DND-41 (cell line): Measurements from ENCODE around the gene LINGO3.

ENCODE experiments used
- CTCF ChIP-seq: IDR thresholded peaks from 2 replicates; pipeline ENCODE4 v1.5.1; 2012; ENCODE audit warnings: borderline replicate concordance, low read length, moderate library complexity, mild to moderate bottlenecking; ENCODE audit not compliant: poor library complexity, severe bottlenecking; ENCODE audit errors: extremely low read depth
- EZH2 ChIP-seq: IDR thresholded peaks from 3 replicates; pipeline ENCODE4 v1.6.1; 2012; ENCODE audit warnings: borderline replicate concordance, low read depth, mild to moderate bottlenecking, moderate library complexity, low read length, inconsistent platforms; ENCODE audit not compliant: severe bottlenecking

DNA sequence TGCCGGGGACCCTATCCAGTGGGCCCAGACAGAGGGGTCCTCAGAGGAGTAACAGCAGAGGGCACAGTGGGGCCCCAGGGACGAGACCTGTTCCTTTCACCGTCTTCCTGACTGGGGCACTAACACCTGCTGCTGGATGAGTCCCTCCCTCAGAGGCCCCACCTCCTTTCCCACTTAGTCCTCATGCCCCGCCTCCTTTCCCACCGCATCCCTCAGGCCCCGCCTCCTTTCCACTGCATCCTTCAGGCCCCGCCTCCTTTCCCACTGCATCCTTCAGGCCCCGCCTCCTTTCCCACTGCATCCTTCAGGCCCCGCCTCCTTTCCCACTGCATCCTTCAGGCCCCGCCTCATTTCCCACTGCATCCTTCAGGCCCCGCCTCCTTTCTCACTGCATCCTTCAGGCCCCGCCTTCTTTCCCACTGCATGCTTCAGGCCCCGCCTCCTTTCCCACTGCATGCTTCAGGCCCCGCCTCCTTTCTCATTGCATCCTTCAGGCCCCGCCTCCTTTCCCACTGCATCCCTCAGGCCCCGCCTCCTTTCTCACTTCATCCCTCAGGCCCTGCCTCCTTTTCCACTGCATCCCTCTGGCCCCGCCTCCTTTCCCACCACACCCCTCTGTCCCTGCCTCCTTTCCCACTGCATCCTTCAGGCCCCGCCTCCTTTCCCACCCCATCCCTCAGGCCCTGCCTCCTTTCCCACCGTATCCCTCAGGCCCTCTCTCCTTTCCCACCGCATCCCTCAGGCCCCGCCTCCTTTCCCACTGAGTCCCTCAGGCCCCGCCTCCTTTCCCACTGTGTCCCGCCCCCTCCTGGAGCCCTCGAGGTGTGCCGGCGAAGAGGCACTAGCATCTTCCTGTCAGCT, 27.3 kb upstream of the LINGO3 start:
- TF ChIP-seq CTCF (no peak), EZH2 (no peak)
